ENCODE results near the gene GOLM1.

The GOLM1 gene

DNA sequence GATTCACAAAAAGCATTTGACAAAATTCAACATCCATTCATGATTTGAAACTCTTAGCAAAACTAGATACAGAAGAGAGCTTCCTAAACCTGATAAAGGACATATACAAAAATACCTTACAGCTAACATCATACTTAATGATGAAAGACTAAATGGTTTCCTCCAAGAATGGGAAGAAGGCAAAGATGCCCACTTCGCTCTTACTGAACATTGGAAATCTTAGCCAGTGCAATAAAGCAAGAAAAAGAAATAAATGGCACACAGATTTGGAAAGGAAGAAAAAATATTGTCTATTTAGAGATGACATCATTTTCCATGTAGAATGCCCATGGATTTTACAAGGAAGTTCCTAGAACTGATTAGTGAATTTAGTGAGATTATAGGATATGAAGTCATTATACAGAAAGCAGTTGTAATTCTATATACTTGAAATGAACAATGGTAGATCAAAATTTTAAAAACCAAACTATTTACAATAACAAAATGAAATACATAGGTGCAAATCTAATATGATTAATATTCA lies 94.0 kb downstream of the GOLM1 start:
- no peaks in the 10 kb centered on the region for H3K27me3 Mint-ChIP-seq (ENCODE audit: low read depth)
- peaks cover 17% of the 10 kb centered on the region for H3K9me3 Mint-ChIP-seq
- no peak overlapping the region for H3K27ac Mint-ChIP-seq
- H3K4me3 Mint-ChIP-seq = no peak overlapping the region
- peaks cover 4% of the 10 kb centered on the region for H3K4me1 Mint-ChIP-seq (ENCODE audit: low read depth)
- H3K36me3 Mint-ChIP-seq (ENCODE audit: low read depth) = peaks cover 57% of the 10 kb centered on the region

DNA sequence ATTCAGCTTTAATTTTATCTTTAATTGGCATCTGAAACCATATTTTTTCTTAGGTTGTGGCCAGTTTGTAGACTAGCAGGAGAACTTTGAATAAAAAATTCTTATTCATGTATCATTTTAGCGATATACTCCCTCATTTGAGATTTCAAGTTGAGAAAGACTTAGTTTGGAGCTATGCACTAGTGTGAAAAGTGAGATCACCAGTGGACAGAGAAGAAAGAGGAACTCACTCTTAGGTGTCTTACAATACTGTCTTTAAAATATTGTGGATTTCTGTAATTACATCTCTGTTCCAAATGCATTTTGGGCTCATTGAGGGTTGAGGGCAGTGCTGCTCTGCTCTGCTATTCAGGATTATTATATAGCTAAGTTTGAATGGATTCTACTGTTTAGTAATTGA lies 103.8 kb downstream of the GOLM1 start:
- Mint-ChIP-seq H3K4me1 (ENCODE audit: low read depth) (peaks cover 2% of the 10 kb centered on the region), H3K36me3 (ENCODE audit: low read depth) (peaks cover 22% of the 10 kb centered on the region), H3K27me3 (ENCODE audit: low read depth) (no peaks in the 10 kb centered on the region), H3K4me3 (no peak overlapping the region), H3K27ac (no peak overlapping the region), H3K9me3 (peaks cover 5% of the 10 kb centered on the region)

GRCh38 chr9:85995097-85995496 lies 104.3 kb downstream of the GOLM1 start:
- Mint-ChIP-seq H3K9me3 (no peaks in the 10 kb centered on the region), H3K4me3 (no peak overlapping the region), H3K4me1 (ENCODE audit: low read depth) (no peaks in the 10 kb centered on the region), H3K27me3 (ENCODE audit: low read depth) (no peaks in the 10 kb centered on the region), H3K27ac (no peak overlapping the region), H3K36me3 (ENCODE audit: low read depth) (peaks cover 18% of the 10 kb centered on the region)

- Mint-ChIP-seq H3K27ac (no peak overlapping the region), H3K9me3 (no peaks in the 10 kb centered on the region), H3K27me3 (ENCODE audit: low read depth) (no peaks in the 10 kb centered on the region), H3K4me1 (ENCODE audit: low read depth) (no peaks in the 10 kb centered on the region), H3K36me3 (ENCODE audit: low read depth) (peaks cover 20% of the 10 kb centered on the region), H3K4me3 (no peak overlapping the region)
Measured at GRCh38 chr9:85994191-85994590, 105.2 kb downstream of the GOLM1 start.

- H3K4me1 Mint-ChIP-seq (ENCODE audit: low read depth) = no peaks in the 10 kb centered on the region
- H3K27me3 Mint-ChIP-seq (ENCODE audit: low read depth) = no peaks in the 10 kb centered on the region
- H3K4me3 Mint-ChIP-seq = no peak overlapping the region
- peaks cover 58% of the 10 kb centered on the region for H3K36me3 Mint-ChIP-seq (ENCODE audit: low read depth)
- H3K9me3 Mint-ChIP-seq = no peaks in the 10 kb centered on the region
- no peak overlapping the region for H3K27ac Mint-ChIP-seq
Measured at GRCh38 chr9:85987236-85987635, 112.1 kb downstream of the GOLM1 start.

DNA sequence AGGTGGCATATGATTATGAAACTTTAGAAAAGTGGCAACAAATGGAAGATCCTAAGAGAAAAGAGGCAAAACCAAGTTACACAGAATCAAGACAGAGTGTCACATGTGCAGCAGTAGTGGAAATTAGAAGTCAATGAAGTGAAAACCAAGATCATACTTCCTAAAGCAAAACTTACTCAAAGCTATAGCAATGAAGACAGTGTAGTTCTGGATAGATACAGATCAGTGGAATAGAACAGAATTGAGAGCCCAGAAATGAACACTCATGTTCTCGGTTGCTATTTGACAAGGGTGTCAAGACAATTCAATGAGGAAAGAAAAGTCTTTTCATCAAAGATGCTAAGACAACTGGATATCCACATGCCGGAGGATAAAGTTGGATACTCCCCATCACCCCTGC lies 114.9 kb downstream of the GOLM1 start:
- Mint-ChIP-seq H3K9me3 (no peaks in the 10 kb centered on the region), H3K4me1 (ENCODE audit: low read depth) (no peaks in the 10 kb centered on the region), H3K27me3 (ENCODE audit: low read depth) (no peaks in the 10 kb centered on the region), H3K36me3 (ENCODE audit: low read depth) (peaks cover 62% of the 10 kb centered on the region), H3K4me3 (no peak overlapping the region), H3K27ac (no peak overlapping the region)

- Mint-ChIP-seq H3K4me3 (no peak overlapping the region), H3K4me1 (ENCODE audit: low read depth) (no peaks in the 10 kb centered on the region), H3K9me3 (no peaks in the 10 kb centered on the region), H3K27me3 (ENCODE audit: low read depth) (no peaks in the 10 kb centered on the region), H3K36me3 (ENCODE audit: low read depth) (peaks cover 63% of the 10 kb centered on the region), H3K27ac (no peak overlapping the region)
Measured at GRCh38 chr9:85981369-85981768, 118.0 kb downstream of the GOLM1 start.

DNA sequence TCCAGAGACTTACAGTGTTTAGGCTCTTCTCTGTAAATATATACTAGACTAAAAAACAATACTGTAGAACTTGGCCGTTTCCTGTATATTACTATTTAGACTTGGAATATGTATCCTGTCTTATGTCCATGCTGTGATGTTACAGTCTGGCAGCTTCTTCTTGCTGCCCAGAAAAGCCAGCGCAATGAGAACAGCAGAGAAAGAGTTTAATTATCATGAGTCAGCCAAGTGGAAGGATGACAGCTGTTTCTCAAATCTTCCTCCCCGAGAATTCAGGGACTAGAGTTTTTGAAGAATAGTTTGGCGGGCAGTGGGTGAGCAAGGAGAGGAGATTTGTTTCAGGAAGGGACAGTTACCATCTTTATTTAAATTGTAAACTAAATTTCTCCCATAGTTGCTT lies 120.9 kb downstream of the GOLM1 start:
- Mint-ChIP-seq H3K4me1 (ENCODE audit: low read depth) (no peaks in the 10 kb centered on the region), H3K27me3 (ENCODE audit: low read depth) (no peaks in the 10 kb centered on the region), H3K27ac (no peak overlapping the region), H3K9me3 (no peaks in the 10 kb centered on the region), H3K4me3 (no peak overlapping the region), H3K36me3 (ENCODE audit: low read depth) (peaks cover 42% of the 10 kb centered on the region)

Measured in T-helper 1 cell treated with Interleukin-12 subunit alpha and Interleukin-12 subunit beta and Interleukin-4 antibody, amounts not matched to agents 30 μg/mL and 1 μg/mL, for 36 hours (primary cell).